ENCODE data around the gene POLE. TPM values are rescaled to one million over a fixed set of nuclear protein-coding genes. Genes with fewer than 3 reads are reported as not detected.
"Not testable (repeated sequence)": the region's sequence is repeated elsewhere in the genome, so short reads cannot be mapped to it uniquely, and the experiment has no call there.

Gene POLE
- total and polyA plus RNA-seq, 2 experiments from 2014 or later = 26.6 to 34.2 TPM

- peak overlapping the region; percentile 78 for H3K4me2 ChIP-seq
- no peaks in the 10 kb centered on the region for H3K36me3 ChIP-seq (replicated peaks; ENCODE audit: insufficient read depth, low read depth)
- no peak for TF ChIP-seq EZH2phosphoT487 (IDR thresholded peaks at IDR 0.05; ENCODE audit: low read depth, severe bottlenecking, unreplicated experiment)
- peak; percentile 65 for TF ChIP-seq CTCF (IDR thresholded peaks at IDR 0.05; ENCODE audit: poor library complexity)
- no peaks in the 10 kb centered on the region for H3K4me1 ChIP-seq (ENCODE audit: insufficient read depth)
- H3K79me2 ChIP-seq = no peaks in the 10 kb centered on the region
- H3K4me3 ChIP-seq = no peak overlapping the region
- DNase-seq (ENCODE audit: low spot score) = peak; percentile 85
- no peaks in the 10 kb centered on the region for H3K9me3 ChIP-seq (ENCODE audit: low read depth)
- H3K9me2 ChIP-seq (replicated peaks; ENCODE audit: insufficient read depth) = no peaks in the 10 kb centered on the region
- no peaks in the 10 kb centered on the region for H4K20me1 ChIP-seq (ENCODE audit: insufficient read depth, poor library complexity, severe bottlenecking)
- 42% methylated on average over 45 of the region's 45 CpGs for WGBS (ENCODE audit: low lambda C conversion rate, missing lambda C conversion rate)
- no peak overlapping the region for H3K27ac ChIP-seq
- H2AFZ ChIP-seq = peak overlapping the region; percentile 92
- peaks cover 18% of the 10 kb centered on the region for H3K27me3 ChIP-seq
Measured at GRCh38 chr12:132600048-132601032, 86.8 kb downstream of the POLE start.

GRCh38 chr12:132599502-132599901 lies 87.6 kb downstream of the POLE start:
- H3K4me2 ChIP-seq; H4K20me1 ChIP-seq (ENCODE audit: insufficient read depth, poor library complexity, severe bottlenecking); H3K9me2 ChIP-seq (replicated peaks; ENCODE audit: insufficient read depth); H3K27ac ChIP-seq; H3K79me2 ChIP-seq; H2AFZ ChIP-seq; H3K36me3 ChIP-seq (replicated peaks; ENCODE audit: insufficient read depth, low read depth); H3K4me1 ChIP-seq (ENCODE audit: insufficient read depth); DNase-seq (ENCODE audit: low spot score); H3K9me3 ChIP-seq (ENCODE audit: low read depth); H3K4me3 ChIP-seq: not testable (repeated sequence)
- WGBS (ENCODE audit: low lambda C conversion rate, missing lambda C conversion rate) = 84% methylated on average over 6 of the region's 6 CpGs
- peaks cover 12% of the 10 kb centered on the region for H3K27me3 ChIP-seq

GRCh38 chr12:132597333-132598316 lies 89.5 kb downstream of the POLE start:
- no peak for TF ChIP-seq EZH2 (IDR thresholded peaks at IDR 0.05; ENCODE audit: borderline replicate concordance)
- no peak for TF ChIP-seq CTCF (IDR thresholded peaks at IDR 0.05; ENCODE audit: poor library complexity)
- no peak for TF ChIP-seq EZH2phosphoT487 (IDR thresholded peaks at IDR 0.05; ENCODE audit: low read depth, severe bottlenecking, unreplicated experiment)
- no peaks in the 10 kb centered on the region for H3K9me3 ChIP-seq (ENCODE audit: low read depth)
- H3K4me1 ChIP-seq (ENCODE audit: insufficient read depth) = no peaks in the 10 kb centered on the region
- no peaks in the 10 kb centered on the region for H3K36me3 ChIP-seq (replicated peaks; ENCODE audit: insufficient read depth, low read depth)
- WGBS (ENCODE audit: low lambda C conversion rate, missing lambda C conversion rate) = 26% methylated on average over 4 of the region's 58 CpGs
- H3K9me2 ChIP-seq (replicated peaks; ENCODE audit: insufficient read depth) = no peaks in the 10 kb centered on the region
- peak overlapping the region; percentile 80 for H3K4me2 ChIP-seq
- H3K27ac ChIP-seq = peak overlapping the region; percentile 81
- no peak overlapping the region for H3K4me3 ChIP-seq
- H2AFZ ChIP-seq = no peak overlapping the region
- peak; percentile 63 for DNase-seq (ENCODE audit: low spot score)
- H4K20me1 ChIP-seq (ENCODE audit: insufficient read depth, poor library complexity, severe bottlenecking) = no peaks in the 10 kb centered on the region
- no peaks in the 10 kb centered on the region for H3K79me2 ChIP-seq
- peaks cover 12% of the 10 kb centered on the region for H3K27me3 ChIP-seq

All from hepatocyte (in vitro differentiated cells).